SK-N-SH treated with all-trans-retinoic acid at 6 μM for 48 hours (cell line): Measurements from ENCODE around the gene PHACTR3.

ENCODE experiments used
- ARNTL ChIP-seq: fragments of 450-650 bp; formaldehyde crosslinking; IDR thresholded peaks from 2 replicates; pipeline ENCODE4 v1.5.0; 2020; ENCODE audit warnings: low read depth, mild to moderate bottlenecking, moderate library complexity, borderline replicate concordance
- BACH2 ChIP-seq: fragments of 250-450 bp; sonication (Bioruptor Pico); IDR thresholded peaks from 2 replicates; pipeline ENCODE4 v1.9.0; 2021; ENCODE audit warnings: mild to moderate bottlenecking, borderline replicate concordance
- ISL1 ChIP-seq: fragments of 250-450 bp; sonication (Bioruptor Pico); IDR thresholded peaks from 2 replicates; pipeline ENCODE4 v2.1.2; 2022; ENCODE audit warnings: mild to moderate bottlenecking, moderate library complexity
- RARB ChIP-seq: fragments of 250-450 bp; sonication (Bioruptor Pico); IDR thresholded peaks from 2 replicates; pipeline ENCODE4 v1.8.0; 2021; ENCODE audit warnings: mild to moderate bottlenecking, moderate library complexity
- ZFP3 ChIP-seq: fragments of 250-450 bp; sonication (Bioruptor Pico); IDR thresholded peaks from 2 replicates; pipeline ENCODE4 v1.5.0; 2020; ENCODE audit warnings: mild to moderate bottlenecking, moderate library complexity
- ZNF565 ChIP-seq: fragments of 450-650 bp; formaldehyde crosslinking; conservative IDR thresholded peaks from 2 replicates; pipeline ENCODE4 v1.5.0; 2020; ENCODE audit warnings: low read depth, mild to moderate bottlenecking, moderate library complexity
- ZNF70 ChIP-seq: fragments of 450-650 bp; formaldehyde crosslinking; IDR thresholded peaks from 2 replicates; pipeline ENCODE4 v1.5.0; 2020; ENCODE audit warnings: mild to moderate bottlenecking, moderate library complexity
- TF ChIP-seq, protein P1 (sequence below): fragments of 250-450 bp; sonication (Bioruptor Pico); IDR thresholded peaks from 2 replicates; pipeline ENCODE4 v1.8.0; 2020; ENCODE audit warnings: mild to moderate bottlenecking, moderate library complexity, borderline replicate concordance
- TF ChIP-seq, protein P2 (sequence below): fragments of 250-450 bp; sonication (Bioruptor Pico); IDR thresholded peaks from 2 replicates; pipeline ENCODE4 v1.8.0; 2021; ENCODE audit warnings: low read depth, mild to moderate bottlenecking, moderate library complexity, borderline replicate concordance
- TF ChIP-seq, protein P3 (sequence below): fragments of 250-450 bp; sonication (Bioruptor Pico); IDR thresholded peaks from 2 replicates; pipeline ENCODE4 v1.5.1; 2020; ENCODE audit warnings: low read depth, mild to moderate bottlenecking, moderate library complexity
- TF ChIP-seq, protein P4 (sequence below): fragments of 250-450 bp; sonication (Bioruptor Pico); IDR thresholded peaks from 2 replicates; pipeline ENCODE4 v1.5.0; 2020; ENCODE audit warnings: mild to moderate bottlenecking, moderate library complexity
- TF ChIP-seq, protein P5 (sequence below): fragments of 250-450 bp; sonication (Bioruptor Pico); IDR thresholded peaks from 2 replicates; pipeline ENCODE4 v1.5.1; 2021; ENCODE audit warnings: mild to moderate bottlenecking, moderate library complexity

DNA sequence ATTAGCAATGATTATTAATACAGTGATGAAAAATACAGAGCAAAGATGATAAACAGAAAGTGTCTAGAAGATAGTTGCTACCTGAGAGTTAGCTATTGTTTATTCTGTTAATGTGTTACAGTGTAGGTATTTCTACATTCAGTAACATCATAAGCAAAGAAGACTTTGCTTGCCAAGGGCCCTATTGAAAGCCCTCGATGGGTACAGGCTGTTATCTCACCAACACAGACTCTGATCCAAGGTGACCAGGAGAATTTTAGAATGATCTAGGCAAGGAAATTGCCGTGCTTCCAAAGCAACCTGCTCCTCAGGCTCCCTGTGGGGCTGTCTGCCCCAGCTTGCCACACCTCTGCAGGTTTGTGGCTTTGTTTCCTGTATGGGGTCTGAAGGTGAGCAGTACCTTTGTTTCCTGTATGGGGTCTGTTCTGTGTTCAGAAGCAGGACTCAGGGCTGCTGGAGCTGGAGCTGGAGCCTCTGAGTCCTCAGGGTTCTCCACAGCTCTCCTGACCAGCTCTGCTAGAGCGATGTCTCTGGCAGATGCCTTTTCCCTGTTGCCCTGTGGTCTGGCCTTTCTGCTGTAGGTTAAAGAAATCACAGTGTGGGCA is 32.5 kb downstream of the PHACTR3 start:
- TF ChIP-seq ZNF565 (CRISPR knock-in tag) (no peak), ZNF70 (CRISPR knock-in tag) (no peak), ISL1 (CRISPR knock-in tag) (no peak), ARNTL (no peak), RARB (CRISPR knock-in tag) (no peak), BACH2 (CRISPR knock-in tag) (no peak), ZFP3 (CRISPR knock-in tag) (no peak)
- TF ChIP-seq, protein P1, sequence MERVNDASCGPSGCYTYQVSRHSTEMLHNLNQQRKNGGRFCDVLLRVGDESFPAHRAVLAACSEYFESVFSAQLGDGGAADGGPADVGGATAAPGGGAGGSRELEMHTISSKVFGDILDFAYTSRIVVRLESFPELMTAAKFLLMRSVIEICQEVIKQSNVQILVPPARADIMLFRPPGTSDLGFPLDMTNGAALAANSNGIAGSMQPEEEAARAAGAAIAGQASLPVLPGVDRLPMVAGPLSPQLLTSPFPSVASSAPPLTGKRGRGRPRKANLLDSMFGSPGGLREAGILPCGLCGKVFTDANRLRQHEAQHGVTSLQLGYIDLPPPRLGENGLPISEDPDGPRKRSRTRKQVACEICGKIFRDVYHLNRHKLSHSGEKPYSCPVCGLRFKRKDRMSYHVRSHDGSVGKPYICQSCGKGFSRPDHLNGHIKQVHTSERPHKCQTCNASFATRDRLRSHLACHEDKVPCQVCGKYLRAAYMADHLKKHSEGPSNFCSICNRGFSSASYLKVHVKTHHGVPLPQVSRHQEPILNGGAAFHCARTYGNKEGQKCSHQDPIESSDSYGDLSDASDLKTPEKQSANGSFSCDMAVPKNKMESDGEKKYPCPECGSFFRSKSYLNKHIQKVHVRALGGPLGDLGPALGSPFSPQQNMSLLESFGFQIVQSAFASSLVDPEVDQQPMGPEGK = no peak
- TF ChIP-seq, protein P2, sequence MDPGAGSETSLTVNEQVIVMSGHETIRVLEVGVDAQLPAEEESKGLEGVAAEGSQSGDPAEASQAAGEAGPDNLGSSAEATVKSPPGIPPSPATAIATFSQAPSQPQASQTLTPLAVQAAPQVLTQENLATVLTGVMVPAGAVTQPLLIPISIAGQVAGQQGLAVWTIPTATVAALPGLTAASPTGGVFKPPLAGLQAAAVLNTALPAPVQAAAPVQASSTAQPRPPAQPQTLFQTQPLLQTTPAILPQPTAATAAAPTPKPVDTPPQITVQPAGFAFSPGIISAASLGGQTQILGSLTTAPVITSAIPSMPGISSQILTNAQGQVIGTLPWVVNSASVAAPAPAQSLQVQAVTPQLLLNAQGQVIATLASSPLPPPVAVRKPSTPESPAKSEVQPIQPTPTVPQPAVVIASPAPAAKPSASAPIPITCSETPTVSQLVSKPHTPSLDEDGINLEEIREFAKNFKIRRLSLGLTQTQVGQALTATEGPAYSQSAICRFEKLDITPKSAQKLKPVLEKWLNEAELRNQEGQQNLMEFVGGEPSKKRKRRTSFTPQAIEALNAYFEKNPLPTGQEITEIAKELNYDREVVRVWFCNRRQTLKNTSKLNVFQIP (CRISPR knock-in tag) = no peak
- TF ChIP-seq, protein P3, sequence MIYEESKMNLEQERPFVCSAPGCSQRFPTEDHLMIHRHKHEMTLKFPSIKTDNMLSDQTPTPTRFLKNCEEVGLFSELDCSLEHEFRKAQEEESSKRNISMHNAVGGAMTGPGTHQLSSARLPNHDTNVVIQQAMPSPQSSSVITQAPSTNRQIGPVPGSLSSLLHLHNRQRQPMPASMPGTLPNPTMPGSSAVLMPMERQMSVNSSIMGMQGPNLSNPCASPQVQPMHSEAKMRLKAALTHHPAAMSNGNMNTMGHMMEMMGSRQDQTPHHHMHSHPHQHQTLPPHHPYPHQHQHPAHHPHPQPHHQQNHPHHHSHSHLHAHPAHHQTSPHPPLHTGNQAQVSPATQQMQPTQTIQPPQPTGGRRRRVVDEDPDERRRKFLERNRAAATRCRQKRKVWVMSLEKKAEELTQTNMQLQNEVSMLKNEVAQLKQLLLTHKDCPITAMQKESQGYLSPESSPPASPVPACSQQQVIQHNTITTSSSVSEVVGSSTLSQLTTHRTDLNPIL (CRISPR knock-in tag) = no peak
- TF ChIP-seq, protein P4, sequence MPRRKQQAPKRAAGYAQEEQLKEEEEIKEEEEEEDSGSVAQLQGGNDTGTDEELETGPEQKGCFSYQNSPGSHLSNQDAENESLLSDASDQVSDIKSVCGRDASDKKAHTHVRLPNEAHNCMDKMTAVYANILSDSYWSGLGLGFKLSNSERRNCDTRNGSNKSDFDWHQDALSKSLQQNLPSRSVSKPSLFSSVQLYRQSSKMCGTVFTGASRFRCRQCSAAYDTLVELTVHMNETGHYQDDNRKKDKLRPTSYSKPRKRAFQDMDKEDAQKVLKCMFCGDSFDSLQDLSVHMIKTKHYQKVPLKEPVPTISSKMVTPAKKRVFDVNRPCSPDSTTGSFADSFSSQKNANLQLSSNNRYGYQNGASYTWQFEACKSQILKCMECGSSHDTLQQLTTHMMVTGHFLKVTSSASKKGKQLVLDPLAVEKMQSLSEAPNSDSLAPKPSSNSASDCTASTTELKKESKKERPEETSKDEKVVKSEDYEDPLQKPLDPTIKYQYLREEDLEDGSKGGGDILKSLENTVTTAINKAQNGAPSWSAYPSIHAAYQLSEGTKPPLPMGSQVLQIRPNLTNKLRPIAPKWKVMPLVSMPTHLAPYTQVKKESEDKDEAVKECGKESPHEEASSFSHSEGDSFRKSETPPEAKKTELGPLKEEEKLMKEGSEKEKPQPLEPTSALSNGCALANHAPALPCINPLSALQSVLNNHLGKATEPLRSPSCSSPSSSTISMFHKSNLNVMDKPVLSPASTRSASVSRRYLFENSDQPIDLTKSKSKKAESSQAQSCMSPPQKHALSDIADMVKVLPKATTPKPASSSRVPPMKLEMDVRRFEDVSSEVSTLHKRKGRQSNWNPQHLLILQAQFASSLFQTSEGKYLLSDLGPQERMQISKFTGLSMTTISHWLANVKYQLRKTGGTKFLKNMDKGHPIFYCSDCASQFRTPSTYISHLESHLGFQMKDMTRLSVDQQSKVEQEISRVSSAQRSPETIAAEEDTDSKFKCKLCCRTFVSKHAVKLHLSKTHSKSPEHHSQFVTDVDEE = no peak
- TF ChIP-seq, protein P5, sequence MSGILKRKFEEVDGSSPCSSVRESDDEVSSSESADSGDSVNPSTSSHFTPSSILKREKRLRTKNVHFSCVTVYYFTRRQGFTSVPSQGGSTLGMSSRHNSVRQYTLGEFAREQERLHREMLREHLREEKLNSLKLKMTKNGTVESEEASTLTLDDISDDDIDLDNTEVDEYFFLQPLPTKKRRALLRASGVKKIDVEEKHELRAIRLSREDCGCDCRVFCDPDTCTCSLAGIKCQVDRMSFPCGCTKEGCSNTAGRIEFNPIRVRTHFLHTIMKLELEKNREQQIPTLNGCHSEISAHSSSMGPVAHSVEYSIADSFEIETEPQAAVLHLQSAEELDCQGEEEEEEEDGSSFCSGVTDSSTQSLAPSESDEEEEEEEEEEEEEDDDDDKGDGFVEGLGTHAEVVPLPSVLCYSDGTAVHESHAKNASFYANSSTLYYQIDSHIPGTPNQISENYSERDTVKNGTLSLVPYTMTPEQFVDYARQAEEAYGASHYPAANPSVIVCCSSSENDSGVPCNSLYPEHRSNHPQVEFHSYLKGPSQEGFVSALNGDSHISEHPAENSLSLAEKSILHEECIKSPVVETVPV (CRISPR knock-in tag) = no peak
